Panc1 (cell line): ENCODE data around the gene FAM131A.

Experiments
- POLR2AphosphoS5 ChIP-seq: IDR thresholded peaks from 2 replicates; pipeline ENCODE4 v1.6.1; 2012; ENCODE audit warnings: mild to moderate bottlenecking, low read depth, low read length, moderate library complexity
- SIN3A ChIP-seq: IDR thresholded peaks from 2 replicates; pipeline ENCODE4 v1.6.1; 2012; ENCODE audit warnings: low read depth, mild to moderate bottlenecking, low read length, moderate library complexity, borderline replicate concordance; ENCODE audit not compliant: insufficient read depth
- TF ChIP-seq, protein P1 (sequence below): fragments of 450-650 bp; IDR thresholded peaks from 2 replicates; pipeline ENCODE4 v1.5.1; 2017; ENCODE audit warnings: mild to moderate bottlenecking

DNA sequence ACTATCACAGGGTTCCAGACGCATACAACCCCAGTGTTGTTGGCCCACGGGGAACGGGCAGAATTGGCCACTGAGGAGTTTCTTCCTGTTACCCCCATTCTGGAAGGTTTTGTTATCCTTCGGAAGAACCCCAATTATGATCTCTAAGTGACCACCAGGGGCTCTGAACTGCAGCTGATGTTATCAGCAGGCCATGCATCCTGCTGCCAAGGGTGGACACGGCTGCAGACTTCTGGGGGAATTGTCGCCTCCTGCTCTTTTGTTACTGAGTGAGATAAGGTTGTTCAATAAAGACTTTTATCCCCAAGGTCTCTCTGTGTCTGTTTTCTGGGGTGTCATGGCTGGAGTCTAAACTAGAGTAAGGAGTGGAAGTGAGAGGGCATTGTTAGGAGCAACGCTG is 28.7 kb upstream of the FAM131A start:
- TF ChIP-seq, protein P1, sequence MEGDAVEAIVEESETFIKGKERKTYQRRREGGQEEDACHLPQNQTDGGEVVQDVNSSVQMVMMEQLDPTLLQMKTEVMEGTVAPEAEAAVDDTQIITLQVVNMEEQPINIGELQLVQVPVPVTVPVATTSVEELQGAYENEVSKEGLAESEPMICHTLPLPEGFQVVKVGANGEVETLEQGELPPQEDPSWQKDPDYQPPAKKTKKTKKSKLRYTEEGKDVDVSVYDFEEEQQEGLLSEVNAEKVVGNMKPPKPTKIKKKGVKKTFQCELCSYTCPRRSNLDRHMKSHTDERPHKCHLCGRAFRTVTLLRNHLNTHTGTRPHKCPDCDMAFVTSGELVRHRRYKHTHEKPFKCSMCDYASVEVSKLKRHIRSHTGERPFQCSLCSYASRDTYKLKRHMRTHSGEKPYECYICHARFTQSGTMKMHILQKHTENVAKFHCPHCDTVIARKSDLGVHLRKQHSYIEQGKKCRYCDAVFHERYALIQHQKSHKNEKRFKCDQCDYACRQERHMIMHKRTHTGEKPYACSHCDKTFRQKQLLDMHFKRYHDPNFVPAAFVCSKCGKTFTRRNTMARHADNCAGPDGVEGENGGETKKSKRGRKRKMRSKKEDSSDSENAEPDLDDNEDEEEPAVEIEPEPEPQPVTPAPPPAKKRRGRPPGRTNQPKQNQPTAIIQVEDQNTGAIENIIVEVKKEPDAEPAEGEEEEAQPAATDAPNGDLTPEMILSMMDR, result no peak
- TF ChIP-seq SIN3A (no peak), POLR2AphosphoS5 (no peak)
